Vagina (tissue), 2 donors: ENCODE results near the gene NXPH4. TPM values are rescaled to one million over a fixed set of nuclear protein-coding genes. Genes with fewer than 3 reads are reported as not detected.

Experiments
- DNase-seq, 2 donors: peaks; one replicate each; pipeline ENCODE4 v3.0.0-alpha.2; 2017; ENCODE audit errors: extremely low spot score in 2 of 2
- H3K27ac ChIP-seq: fragments of 200-600 bp; sonication (generic); one replicate; pipeline ENCODE4 v1.5.1; 2019
- H3K27me3 ChIP-seq: fragments of 200-600 bp; sonication (generic); one replicate; pipeline ENCODE4 v1.5.1; 2019
- H3K36me3 ChIP-seq, 2 donors: fragments of 200-600 bp; sonication (generic); one replicate each; pipeline ENCODE4 v1.5.1; 2017 to 2019
- H3K4me1 ChIP-seq: fragments of 200-600 bp; sonication (generic); one replicate; pipeline ENCODE4 v1.5.1; 2019
- H3K4me3 ChIP-seq, 2 donors: fragments of 200-600 bp; sonication (generic); 1 replicate in 1 of 2; 2 replicates in 1 of 2; pipeline ENCODE4 v1.5.1; 2016 to 2019
- H3K9me3 ChIP-seq: fragments of 200-600 bp; sonication (generic); one replicate; pipeline ENCODE4 v1.5.1; 2019
- CTCF ChIP-seq, 3 experiments: fragments of 450-650 bp in 2 of 3; fragments of 200-600 bp in 1 of 3; sonication (generic) in 1 of 3; IDR thresholded peaks; one replicate each; pipeline ENCODE4 v1.5.1; 2017 to 2019; ENCODE audit warnings: antibody characterized with exemption in 3 of 3, mild to moderate bottlenecking in 2 of 3, moderate library complexity in 2 of 3
- POLR2A ChIP-seq, 2 donors: fragments of 450-650 bp; IDR thresholded peaks; one replicate each; pipeline ENCODE4 v1.6.1; 2017; ENCODE audit warnings: antibody characterized with exemption in 2 of 2, mild to moderate bottlenecking in 2 of 2, moderate library complexity in 2 of 2
- POLR2AphosphoS5 ChIP-seq, 2 donors: sonication (generic); formaldehyde crosslinking; IDR thresholded peaks; one replicate each; pipeline ENCODE4 v1.9.0; 2017; ENCODE audit warnings: antibody characterized with exemption in 2 of 2, mild to moderate bottlenecking in 2 of 2, low read depth in 1 of 2; ENCODE audit not compliant: insufficient read depth in 1 of 2
- intact Hi-C: fragments of 100-400 bp; cut with DNase I; formaldehyde crosslinking; loops from one replicate; pipeline ENCODE4 v1.15.1; 2023
- microRNA counts, 2 donors: library from miRNA; unstranded; fragments of <30 nt; microRNA quantifications; one replicate each; lab custom pipeline; 2016 to 2017
- microRNA-seq: library from miRNA; unstranded; fragments of <30 nt; microRNA quantifications from one replicate; pipeline ENCODE4, GENCODE V29; 2017; ENCODE audit warnings: borderline number of aligned reads, borderline replicate concordance
- small RNA-seq: library from RNA; depleted of rRNA; stranded (forward); fragments of <200 nt; gene quantifications from one replicate; pipeline ENCODE3, GENCODE V24; 2016
- total RNA-seq: library from RNA; depleted of rRNA; stranded (reverse); fragments of >200 nt; gene quantifications from one replicate; pipeline ENCODE4 v1.2.3, GENCODE V29; 2016

Gene NXPH4
- total RNA-seq, 1 donor from 2014 or later, result 3.2 TPM

- no peaks in the 10 kb centered on the region for H3K9me3 ChIP-seq
- H3K4me1 ChIP-seq, result no peaks in the 10 kb centered on the region
- H3K4me3 ChIP-seq, result no peak overlapping the region
- TF ChIP-seq POLR2A (IDR thresholded peaks at IDR 0.05) (no peak), POLR2AphosphoS5 (IDR thresholded peaks at IDR 0.05; ENCODE audit: insufficient read depth in 1 of 2, low read depth in 1 of 2) (no peak), CTCF (IDR thresholded peaks at IDR 0.05) (no peak)
- intact Hi-C loops, result no loop called here
- peaks cover 0 to 40% of the 10 kb centered on the region in 2 donors for H3K36me3 ChIP-seq
- DNase-seq, result no peak
- H3K27me3 ChIP-seq, result no peaks in the 10 kb centered on the region
- no peak overlapping the region for H3K27ac ChIP-seq
These were observed 56.0 kb downstream of the NXPH4 start for GRCh38 chr12:57272337-57273151.

GRCh38 chr12:57273516-57273915, 56.9 kb downstream of the NXPH4 start:
- DNase-seq, result no peak
- H3K4me1 ChIP-seq, result no peaks in the 10 kb centered on the region
- no peaks in the 10 kb centered on the region for H3K9me3 ChIP-seq
- intact Hi-C loops, result no loop called here
- no peak overlapping the region for H3K4me3 ChIP-seq
- peaks cover 0 to 36% of the 10 kb centered on the region in 2 donors for H3K36me3 ChIP-seq
- no peaks in the 10 kb centered on the region for H3K27me3 ChIP-seq
- no peak overlapping the region for H3K27ac ChIP-seq
- TF ChIP-seq CTCF (IDR thresholded peaks at IDR 0.05) (no peak), POLR2A (IDR thresholded peaks at IDR 0.05) (no peak), POLR2AphosphoS5 (IDR thresholded peaks at IDR 0.05; ENCODE audit: insufficient read depth in 1 of 2, low read depth in 1 of 2) (no peak)

MicroRNA genes within 50 kb of the gene (microRNA counts, 767-probe panel; counts per million panel counts)
- 238 to 261 counts per million in 2 donors for microRNA hsa-miR-1228-3p (lab: Ali Mortazavi, UCI)

Small RNA genes within 50 kb of the gene (microRNA-seq; reads per million reads assigned to microRNA genes)
- not detected for gene MIR1228

Small RNA genes within 50 kb of the gene (small RNA-seq; reads per million reads assigned to genes)
- not detected for gene MIR1228

Other genes starting within 250 kb of the NXPH4 start
- 6.1 TPM for gene ZBTB39, start 210.2 kb upstream of the NXPH4 start, total RNA-seq
- gene TAC3, start 200.3 kb upstream of the NXPH4 start, total RNA-seq, result not detected
- gene MYO1A, start 166.7 kb upstream of the NXPH4 start, total RNA-seq, result 1.2 TPM
- 7.1 TPM for gene NEMP1, start 138.0 kb upstream of the NXPH4 start, total RNA-seq
- 34.4 TPM for gene NAB2, start 127.7 kb upstream of the NXPH4 start, total RNA-seq
- 146 TPM for gene STAT6, start 105.4 kb upstream of the NXPH4 start, total RNA-seq
- 477 TPM for gene LRP1, start 88.3 kb upstream of the NXPH4 start, total RNA-seq
- not detected for gene LRP1-AS, start 69.2 kb upstream of the NXPH4 start, total RNA-seq
- 54.0 TPM for gene SHMT2, start 12.9 kb downstream of the NXPH4 start, total RNA-seq
- gene STAC3, start 34.4 kb downstream of the NXPH4 start, total RNA-seq, result 0.74 TPM
- 44.2 TPM for gene R3HDM2, start 214.2 kb downstream of the NXPH4 start, total RNA-seq
- not detected for gene INHBC, start 218.0 kb downstream of the NXPH4 start, total RNA-seq
- not detected for gene INHBE, start 238.5 kb downstream of the NXPH4 start, total RNA-seq
- 0.25 TPM for gene GLI1, start 243.0 kb downstream of the NXPH4 start, total RNA-seq